ENCODE data around the gene SLC25A21.

The SLC25A21 gene

GRCh38 chr14:37142835-37143401 lies 29.5 kb downstream of the SLC25A21 start:
- H3K27ac Mint-ChIP-seq: peak overlapping the region in 1 of 3 experiments; percentile 67
- H3K4me1 Mint-ChIP-seq: peaks cover 11% of the 10 kb centered on the region
- H3K27me3 Mint-ChIP-seq (ENCODE audit: low read depth): peaks cover 3% of the 10 kb centered on the region
- no peak overlapping the region for H3K4me3 Mint-ChIP-seq
- TF ChIP-seq CTCF (IDR thresholded peaks at IDR 0.05; ENCODE audit: unreplicated experiment in 3 of 3): no peak
- H3K36me3 Mint-ChIP-seq (ENCODE audit: low read depth): no peaks in the 10 kb centered on the region
- H3K9me3 Mint-ChIP-seq: no peaks in the 10 kb centered on the region

GRCh38 chr14:37140176-37140575 lies 32.2 kb downstream of the SLC25A21 start:
- no peaks in the 10 kb centered on the region for H3K27me3 Mint-ChIP-seq (ENCODE audit: low read depth)
- H3K4me1 Mint-ChIP-seq: peaks cover 11% of the 10 kb centered on the region
- H3K9me3 Mint-ChIP-seq: no peaks in the 10 kb centered on the region
- H3K4me3 Mint-ChIP-seq: no peak overlapping the region
- no peak overlapping the region for H3K27ac Mint-ChIP-seq
- no peaks in the 10 kb centered on the region for H3K36me3 Mint-ChIP-seq (ENCODE audit: low read depth)
- no peak for TF ChIP-seq CTCF (IDR thresholded peaks at IDR 0.05; ENCODE audit: unreplicated experiment in 3 of 3)

GRCh38 chr14:37139710-37140109 lies 32.7 kb downstream of the SLC25A21 start:
- Mint-ChIP-seq H3K4me3 (no peak overlapping the region), H3K9me3 (no peaks in the 10 kb centered on the region), H3K27me3 (ENCODE audit: low read depth) (no peaks in the 10 kb centered on the region), H3K36me3 (ENCODE audit: low read depth) (no peaks in the 10 kb centered on the region), H3K4me1 (peaks cover 11% of the 10 kb centered on the region), H3K27ac (no peak overlapping the region)
- TF ChIP-seq CTCF (IDR thresholded peaks at IDR 0.05; ENCODE audit: unreplicated experiment in 3 of 3): no peak

- no peaks in the 10 kb centered on the region for H3K27me3 Mint-ChIP-seq (ENCODE audit: low read depth)
- TF ChIP-seq CTCF (IDR thresholded peaks at IDR 0.05; ENCODE audit: unreplicated experiment in 3 of 3): no peak
- peaks cover 11% of the 10 kb centered on the region for H3K4me1 Mint-ChIP-seq
- no peaks in the 10 kb centered on the region for H3K36me3 Mint-ChIP-seq (ENCODE audit: low read depth)
- H3K4me3 Mint-ChIP-seq: no peak overlapping the region
- H3K27ac Mint-ChIP-seq: no peak overlapping the region
- no peaks in the 10 kb centered on the region for H3K9me3 Mint-ChIP-seq
Observed at GRCh38 chr14:37138898-37139297, 33.5 kb downstream of the SLC25A21 start.

- Mint-ChIP-seq H3K27me3 (ENCODE audit: low read depth) (no peaks in the 10 kb centered on the region), H3K4me3 (no peak overlapping the region), H3K4me1 (no peaks in the 10 kb centered on the region), H3K9me3 (no peaks in the 10 kb centered on the region), H3K36me3 (ENCODE audit: low read depth) (no peaks in the 10 kb centered on the region), H3K27ac (no peak overlapping the region)
- no peak for TF ChIP-seq CTCF (IDR thresholded peaks at IDR 0.05; ENCODE audit: unreplicated experiment in 3 of 3)
Observed at GRCh38 chr14:37133284-37133913, 39.0 kb downstream of the SLC25A21 start.

GRCh38 chr14:37131205-37131604 lies 41.2 kb downstream of the SLC25A21 start:
- no peaks in the 10 kb centered on the region for H3K4me1 Mint-ChIP-seq
- H3K9me3 Mint-ChIP-seq: no peaks in the 10 kb centered on the region
- TF ChIP-seq CTCF (IDR thresholded peaks at IDR 0.05; ENCODE audit: unreplicated experiment in 3 of 3): no peak
- H3K36me3 Mint-ChIP-seq (ENCODE audit: low read depth): no peaks in the 10 kb centered on the region
- H3K27me3 Mint-ChIP-seq (ENCODE audit: low read depth): no peaks in the 10 kb centered on the region
- no peak overlapping the region for H3K4me3 Mint-ChIP-seq
- no peak overlapping the region for H3K27ac Mint-ChIP-seq

All from nephron (organoid).